GM12878 (cell line): ENCODE data around the gene SLC3A2. TPM values are rescaled to one million over a fixed set of nuclear protein-coding genes. Genes with fewer than 3 reads are reported as not detected.
A peak's percentile ranks its signal among the peaks of the same experiment; 100 is the strongest.

ENCODE experiments used
- CREM ChIP-seq: IDR thresholded peaks from 2 replicates; pipeline ENCODE4 v1.6.1; 2014; ENCODE audit warnings: antibody characterized with exemption, low read depth
- KAT2A ChIP-seq: conservative IDR thresholded peaks from 2 replicates; pipeline ENCODE4 v1.6.1; 2011; ENCODE audit warnings: low read depth, low read length; ENCODE audit not compliant: control insufficient read depth
- NFXL1 ChIP-seq: fragments of 450-650 bp; IDR thresholded peaks from 2 replicates; pipeline ENCODE4 v1.6.1; 2017; ENCODE audit warnings: antibody characterized with exemption, mild to moderate bottlenecking, borderline replicate concordance
- RFX5 ChIP-seq: IDR thresholded peaks from 2 replicates; pipeline ENCODE4 v1.6.1; 2011; ENCODE audit warnings: low read depth, low read length, improper control_type of control experiment
- SIN3A ChIP-seq: IDR thresholded peaks from 2 replicates; pipeline ENCODE4 v1.6.1; 2012; ENCODE audit warnings: low read depth, low read length, improper control_type of control experiment
- SP1 ChIP-seq: IDR thresholded peaks from one replicate; pipeline ENCODE4 v1.6.1; 2011; ENCODE audit warnings: low read depth, low read length
- SRF ChIP-seq, 2 experiments: IDR thresholded peaks; 2 replicates each; pipeline ENCODE4 v1.6.1; 2011; ENCODE audit warnings: low read depth in 2 of 2, low read length in 2 of 2, mild to moderate bottlenecking in 1 of 2, moderate library complexity in 1 of 2
- TCF3 ChIP-seq: IDR thresholded peaks from 2 replicates; pipeline ENCODE4 v1.6.1; 2012; ENCODE audit warnings: low read depth, mild to moderate bottlenecking, low read length, borderline replicate concordance; ENCODE audit not compliant: insufficient read depth
- ZNF274 ChIP-seq: IDR thresholded peaks from one replicate; pipeline ENCODE4 v1.8.0; 2011; ENCODE audit not compliant: insufficient read length, insufficient read depth
- polyA plus RNA-seq, 11 experiments: library from polyadenylated mRNA; depleted of rRNA in 4 of 11; unstranded in 6 of 11; stranded (reverse) in 5 of 11; fragments of >200 nt; fragmentation: Nextera tagmentation in 4 of 11; fragmentation: Illumina TruSeq in 1 of 11; extraction: Ambion mirVana in 4 of 11; extraction: Trizol in 1 of 11; gene quantifications; 1 replicate in 1 of 11; 2 replicates in 10 of 11; pipeline versions ENCODE4 v1.2.1 to v1.2.3, GENCODE V29; 2011 to 2016; ENCODE audit warnings: inconsistent platforms in 2 of 11, missing spikeins in 2 of 11, low read depth in 1 of 11
- total RNA-seq, 4 experiments: library from RNA; depleted of rRNA in 3 of 4; stranded (reverse); fragments of >200 nt in 3 of 4; fragmentation: Illumina TruSeq in 1 of 4; extraction: Trizol in 1 of 4; gene quantifications; 2 replicates each; pipeline versions ENCODE4 v1.2.1 to v1.2.3, GENCODE V29; 2013 to 2021
- TF ChIP-seq, protein P1 (sequence below): fragments of 450-650 bp; formaldehyde crosslinking; IDR thresholded peaks from 2 replicates; pipeline ENCODE4 v1.4.0; 2022; ENCODE audit warnings: mild to moderate bottlenecking, moderate library complexity
- TF ChIP-seq, protein P2 (sequence below): fragments of 450-650 bp; IDR thresholded peaks from 2 replicates; pipeline ENCODE4 v1.6.1; 2017; ENCODE audit warnings: antibody characterized with exemption, mild to moderate bottlenecking, moderate library complexity

Gene SLC3A2
- total and polyA plus RNA-seq, 10 of the 15 experiments (the other 5 are each of a cell fraction or from before 2014, with no cell fraction given), result 6.9 to 158 (median 106) TPM

DNA sequence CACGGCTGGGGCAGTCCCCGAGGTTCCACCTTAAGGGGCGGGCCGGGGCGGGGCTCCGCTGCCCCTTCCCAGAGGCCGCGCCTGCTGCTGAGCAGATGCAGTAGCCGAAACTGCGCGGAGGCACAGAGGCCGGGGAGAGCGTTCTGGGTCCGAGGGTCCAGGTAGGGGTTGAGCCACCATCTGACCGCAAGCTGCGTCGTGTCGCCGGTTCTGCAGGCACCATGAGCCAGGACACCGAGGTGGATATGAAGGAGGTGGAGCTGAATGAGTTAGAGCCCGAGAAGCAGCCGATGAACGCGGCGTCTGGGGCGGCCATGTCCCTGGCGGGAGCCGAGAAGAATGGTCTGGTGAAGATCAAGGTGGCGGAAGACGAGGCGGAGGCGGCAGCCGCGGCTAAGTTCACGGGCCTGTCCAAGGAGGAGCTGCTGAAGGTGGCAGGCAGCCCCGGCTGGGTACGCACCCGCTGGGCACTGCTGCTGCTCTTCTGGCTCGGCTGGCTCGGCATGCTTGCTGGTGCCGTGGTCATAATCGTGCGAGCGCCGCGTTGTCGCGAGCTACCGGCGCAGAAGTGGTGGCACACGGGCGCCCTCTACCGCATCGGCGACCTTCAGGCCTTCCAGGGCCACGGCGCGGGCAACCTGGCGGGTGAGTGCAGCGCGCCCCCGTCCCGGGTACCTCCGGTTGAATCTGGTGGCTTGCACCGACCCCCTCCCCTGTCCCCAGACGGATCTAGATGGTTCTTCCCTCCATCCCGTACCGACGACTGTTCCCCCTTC is at the start of gene SLC3A2 (continued):
- TF ChIP-seq, protein P1, sequence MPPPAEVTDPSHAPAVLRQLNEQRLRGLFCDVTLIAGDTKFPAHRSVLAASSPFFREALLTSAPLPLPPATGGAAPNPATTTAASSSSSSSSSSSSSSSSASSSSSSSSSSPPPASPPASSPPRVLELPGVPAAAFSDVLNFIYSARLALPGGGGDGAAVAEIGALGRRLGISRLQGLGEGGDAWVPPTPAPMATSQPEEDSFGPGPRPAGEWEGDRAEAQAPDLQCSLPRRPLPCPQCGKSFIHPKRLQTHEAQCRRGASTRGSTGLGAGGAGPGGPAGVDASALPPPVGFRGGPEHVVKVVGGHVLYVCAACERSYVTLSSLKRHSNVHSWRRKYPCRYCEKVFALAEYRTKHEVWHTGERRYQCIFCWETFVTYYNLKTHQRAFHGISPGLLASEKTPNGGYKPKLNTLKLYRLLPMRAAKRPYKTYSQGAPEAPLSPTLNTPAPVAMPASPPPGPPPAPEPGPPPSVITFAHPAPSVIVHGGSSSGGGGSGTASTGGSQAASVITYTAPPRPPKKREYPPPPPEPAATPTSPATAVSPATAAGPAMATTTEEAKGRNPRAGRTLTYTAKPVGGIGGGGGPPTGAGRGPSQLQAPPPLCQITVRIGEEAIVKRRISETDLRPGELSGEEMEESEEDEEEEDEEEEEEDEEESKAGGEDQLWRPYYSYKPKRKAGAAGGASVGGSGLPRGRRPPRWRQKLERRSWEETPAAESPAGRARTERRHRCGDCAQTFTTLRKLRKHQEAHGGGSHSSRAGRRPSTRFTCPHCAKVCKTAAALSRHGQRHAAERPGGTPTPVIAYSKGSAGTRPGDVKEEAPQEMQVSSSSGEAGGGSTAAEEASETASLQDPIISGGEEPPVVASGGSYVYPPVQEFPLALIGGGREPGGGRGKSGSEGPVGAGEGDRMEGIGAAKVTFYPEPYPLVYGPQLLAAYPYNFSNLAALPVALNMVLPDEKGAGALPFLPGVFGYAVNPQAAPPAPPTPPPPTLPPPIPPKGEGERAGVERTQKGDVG (CRISPR knock-in tag), result no peak
- TF ChIP-seq TCF3 (0 out of 2 replicates have a peak, but pooled peaks have one; percentile 54), KAT2A (no peak), CREM (peak; percentile 8; the same call in 1 of the 2 replicates), RFX5 (no peak; the same call in 1 of the 2 replicates), SP1 (peak; percentile 84), SIN3A (peak; percentile 81), ZNF274 (no peak), NFXL1 (no peak), SRF (IDR thresholded peaks at IDR 0.05; ENCODE audit: low read depth in 2 of 2, low read length in 2 of 2) (no peak)
- TF ChIP-seq, protein P2, sequence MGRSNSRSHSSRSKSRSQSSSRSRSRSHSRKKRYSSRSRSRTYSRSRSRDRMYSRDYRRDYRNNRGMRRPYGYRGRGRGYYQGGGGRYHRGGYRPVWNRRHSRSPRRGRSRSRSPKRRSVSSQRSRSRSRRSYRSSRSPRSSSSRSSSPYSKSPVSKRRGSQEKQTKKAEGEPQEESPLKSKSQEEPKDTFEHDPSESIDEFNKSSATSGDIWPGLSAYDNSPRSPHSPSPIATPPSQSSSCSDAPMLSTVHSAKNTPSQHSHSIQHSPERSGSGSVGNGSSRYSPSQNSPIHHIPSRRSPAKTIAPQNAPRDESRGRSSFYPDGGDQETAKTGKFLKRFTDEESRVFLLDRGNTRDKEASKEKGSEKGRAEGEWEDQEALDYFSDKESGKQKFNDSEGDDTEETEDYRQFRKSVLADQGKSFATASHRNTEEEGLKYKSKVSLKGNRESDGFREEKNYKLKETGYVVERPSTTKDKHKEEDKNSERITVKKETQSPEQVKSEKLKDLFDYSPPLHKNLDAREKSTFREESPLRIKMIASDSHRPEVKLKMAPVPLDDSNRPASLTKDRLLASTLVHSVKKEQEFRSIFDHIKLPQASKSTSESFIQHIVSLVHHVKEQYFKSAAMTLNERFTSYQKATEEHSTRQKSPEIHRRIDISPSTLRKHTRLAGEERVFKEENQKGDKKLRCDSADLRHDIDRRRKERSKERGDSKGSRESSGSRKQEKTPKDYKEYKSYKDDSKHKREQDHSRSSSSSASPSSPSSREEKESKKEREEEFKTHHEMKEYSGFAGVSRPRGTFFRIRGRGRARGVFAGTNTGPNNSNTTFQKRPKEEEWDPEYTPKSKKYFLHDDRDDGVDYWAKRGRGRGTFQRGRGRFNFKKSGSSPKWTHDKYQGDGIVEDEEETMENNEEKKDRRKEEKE, result no peak
